NCI-H82 (cell line): ENCODE results near the gene PTS.
"Not testable (repeated sequence)": the region's sequence is repeated elsewhere in the genome, so short reads cannot be mapped to it uniquely, and the experiment has no call there.

Experiments used
- DNase-seq: peaks from one replicate; lab custom pipeline; 2025; lab: John Stamatoyannopoulos, UW

The PTS gene

GRCh38 chr11:112226062-112226830, at the start of gene PTS:
Gene PTS (plus strand): TSS chr11:112226428. CDS start chr11:112226444, 16 bp downstream.
- peak; percentile 85 for DNase-seq

GRCh38 chr11:112177589-112177988, 48.6 kb upstream of the PTS start:
- no peak for DNase-seq

- DNase-seq: no peak
Observed at GRCh38 chr11:112178428-112178827, 47.8 kb upstream of the PTS start.

GRCh38 chr11:112178936-112179335, 47.3 kb upstream of the PTS start:
- no peak for DNase-seq

- DNase-seq: no peak
Observed at GRCh38 chr11:112179601-112180000, 46.6 kb upstream of the PTS start.

GRCh38 chr11:112182867-112183266, 43.4 kb upstream of the PTS start:
- DNase-seq: no peak

GRCh38 chr11:112185883-112186282, 40.3 kb upstream of the PTS start:
- DNase-seq: no peak

- DNase-seq: no peak
Observed at GRCh38 chr11:112186304-112186703, 39.9 kb upstream of the PTS start.

- DNase-seq: not testable (repeated sequence)
Observed at GRCh38 chr11:112195113-112195512, 31.1 kb upstream of the PTS start.

- DNase-seq: peak; percentile 11
Observed at GRCh38 chr11:112195951-112196351, 30.3 kb upstream of the PTS start.

- DNase-seq: no peak
Observed at GRCh38 chr11:112196519-112197087, 29.6 kb upstream of the PTS start.

GRCh38 chr11:112199101-112199500, 27.1 kb upstream of the PTS start:
- not testable (repeated sequence) for DNase-seq

- no peak for DNase-seq
Observed at GRCh38 chr11:112200252-112200651, 26.0 kb upstream of the PTS start.

GRCh38 chr11:112206071-112206470, 20.2 kb upstream of the PTS start:
- no peak for DNase-seq

- DNase-seq: no peak
Observed at GRCh38 chr11:112210890-112211289, 15.3 kb upstream of the PTS start.

- DNase-seq: no peak
Observed at GRCh38 chr11:112211536-112211935, 14.7 kb upstream of the PTS start.

GRCh38 chr11:112212290-112212689, 13.9 kb upstream of the PTS start:
- no peak for DNase-seq

GRCh38 chr11:112212710-112213109, 13.5 kb upstream of the PTS start:
- no peak for DNase-seq

- DNase-seq: no peak
Observed at GRCh38 chr11:112213753-112214152, 12.5 kb upstream of the PTS start.

GRCh38 chr11:112215621-112216020, 10.6 kb upstream of the PTS start:
- no peak for DNase-seq

- no peak for DNase-seq
Observed at GRCh38 chr11:112216561-112217105, 9.6 kb upstream of the PTS start.

- peak; percentile 77 for DNase-seq
Observed at GRCh38 chr11:112219476-112220232, 6.6 kb upstream of the PTS start.
